Aorta (tissue), 5 donors: Measurements from ENCODE around the gene GPC5. TPM values are rescaled to one million over a fixed set of nuclear protein-coding genes. Genes with fewer than 3 reads are reported as not detected.

Source experiments
- ATAC-seq: fragments of 200-7000 bp; cut with Tn5 transposase; one replicate; pipeline ENCODE4 v1.9.1; 2022; ENCODE audit warnings: moderate library complexity; ENCODE audit not compliant: low FRiP score
- DNase-seq, 2 donors: peaks; one replicate each; pipeline ENCODE4 v3.0.0-alpha.2; 2020
- H3K27ac ChIP-seq, 2 donors: one replicate each; pipeline ENCODE4 v1.5.1; 2013; ENCODE audit warnings: low read length in 2 of 2, mild to moderate bottlenecking in 2 of 2, moderate library complexity in 2 of 2, control low read depth in 1 of 2, inconsistent platforms in 1 of 2, low read depth in 1 of 2
- H3K27me3 ChIP-seq, 2 donors: one replicate each; pipeline ENCODE4 v1.6.1; 2013; ENCODE audit warnings: control low read depth in 1 of 2, low read length in 1 of 2, mild to moderate bottlenecking in 1 of 2, moderate library complexity in 1 of 2; ENCODE audit not compliant: insufficient read depth in 2 of 2, control insufficient read depth in 1 of 2
- H3K36me3 ChIP-seq, 2 donors: one replicate each; pipeline ENCODE4 v1.6.1; 2013; ENCODE audit warnings: control low read depth in 1 of 2, low read length in 1 of 2, mild to moderate bottlenecking in 1 of 2; ENCODE audit not compliant: insufficient read depth in 2 of 2, control insufficient read depth in 1 of 2
- H3K4me1 ChIP-seq, 2 donors: one replicate each; pipeline ENCODE4 v1.6.1; 2013; ENCODE audit warnings: low read length in 2 of 2, control low read depth in 1 of 2, mild to moderate bottlenecking in 1 of 2, moderate library complexity in 1 of 2; ENCODE audit not compliant: insufficient read depth in 2 of 2, control insufficient read depth in 1 of 2
- H3K4me3 ChIP-seq, 2 donors: one replicate each; pipeline ENCODE4 v1.5.1; 2013; ENCODE audit warnings: low read length in 2 of 2, control low read depth in 1 of 2, mild to moderate bottlenecking in 1 of 2
- H3K9me3 ChIP-seq: one replicate; pipeline ENCODE4 v1.6.1; 2013; ENCODE audit warnings: mild to moderate bottlenecking, low read length; ENCODE audit not compliant: control insufficient read depth
- WGBS, 2 donors: extraction: QIAGEN DNeasy Blood & Tissue Kit; methylation state at CpG; one replicate each; pipeline ENCODE4 v1.1.7; 2013; 5-methylcytosine and 5-hydroxymethylcytosine counted together
- intact Hi-C, 2 donors: fragments of 100-400 bp; cut with DNase I; formaldehyde crosslinking; loops; one replicate each; pipeline versions ENCODE4 v1.14.2 to v1.15.0; 2022
- polyA plus RNA-seq, 2 donors: library from polyadenylated mRNA; stranded (reverse); fragments of 200-250 nt; gene quantifications; one replicate each; pipeline ENCODE4 v1.2.3, GENCODE V29; 2013
- total RNA-seq, 2 donors: library from RNA; stranded (reverse); fragmentation: NEBNext Ultra II Directional; extraction: Animal tissue kit (Norgen Biotek cat#: 25700); gene quantifications; one replicate each; pipeline ENCODE4 v1.2.1, GENCODE V29; 2021
- donor health status: healthy with polysubstance abuse.
- donor health status: Bipolar disorder and iron deficiency.
- donor health status: DM: no; HTN: no; CAD: no.
- donor health status: DM: no; HTN: no; CAD: no.
- donor health status: DM: yes; HTN: yes; CAD: no.

GPC5 gene
- total and polyA plus RNA-seq, 4 donors, result 0.97 to 1.5 TPM; not detected in 2

GRCh38 chr13:92829930-92830329 lies 1431.5 kb downstream of the GPC5 start:
- no peaks in the 10 kb centered on the region for H3K9me3 ChIP-seq
- H3K4me3 ChIP-seq, result no peak overlapping the region
- H3K4me1 ChIP-seq, result no peaks in the 10 kb centered on the region
- ATAC-seq, result no peak
- H3K36me3 ChIP-seq, result no peaks in the 10 kb centered on the region
- intact Hi-C loops, result loop anchor here in 1 of 2 donors (10.0 kb wide), 1 partner anchor 395 kb away; the partner anchor contains the start of gene GPC6
- no peak overlapping the region for H3K27ac ChIP-seq
- no peak for DNase-seq
- 24 to 30% methylated on average over 3 of the region's 3 CpGs for WGBS, 2 donors
- no peaks in the 10 kb centered on the region for H3K27me3 ChIP-seq

DNA sequence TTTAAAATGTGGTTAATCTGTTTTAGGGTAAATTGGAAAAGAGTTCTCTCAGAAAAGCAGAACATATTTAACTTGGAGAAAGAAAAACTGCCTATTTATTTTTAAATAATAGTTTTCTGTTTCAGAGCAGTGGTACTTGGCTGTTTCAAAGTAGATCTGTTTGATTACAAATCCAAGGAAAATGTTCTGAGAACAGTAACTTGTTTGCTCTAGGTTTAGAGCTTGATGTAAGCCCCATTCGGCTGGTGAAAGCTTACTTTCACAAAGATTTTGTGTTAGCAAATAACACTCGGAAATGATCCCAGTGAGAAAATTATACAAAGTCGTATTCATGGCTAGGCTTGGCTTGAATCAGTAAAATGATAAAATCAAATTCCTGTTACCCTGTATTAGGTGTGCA lies 1432.4 kb downstream of the GPC5 start:
- no peak overlapping the region for H3K27ac ChIP-seq
- no peak overlapping the region for H3K4me3 ChIP-seq
- no peaks in the 10 kb centered on the region for H3K36me3 ChIP-seq
- ATAC-seq (no peak), DNase-seq (no peak)
- H3K9me3 ChIP-seq, result no peaks in the 10 kb centered on the region
- intact Hi-C loops, result no loop called here
- 4 to 7% methylated on average over 3 of the region's 3 CpGs for WGBS, 2 donors
- no peaks in the 10 kb centered on the region for H3K27me3 ChIP-seq
- no peaks in the 10 kb centered on the region for H3K4me1 ChIP-seq

GRCh38 chr13:92833071-92833470 lies 1434.7 kb downstream of the GPC5 start:
- 98 to 100% methylated on average over 1 of the region's 1 CpG for WGBS, 2 donors
- H3K27ac ChIP-seq, result no peak overlapping the region
- H3K36me3 ChIP-seq, result no peaks in the 10 kb centered on the region
- H3K4me1 ChIP-seq, result no peaks in the 10 kb centered on the region
- DNase-seq (no peak), ATAC-seq (no peak)
- H3K27me3 ChIP-seq, result no peaks in the 10 kb centered on the region
- no peak overlapping the region for H3K4me3 ChIP-seq
- H3K9me3 ChIP-seq, result no peaks in the 10 kb centered on the region
- intact Hi-C loops, result no loop called here

GRCh38 chr13:92836171-92836570 lies 1437.8 kb downstream of the GPC5 start:
- H3K4me1 ChIP-seq, result no peaks in the 10 kb centered on the region
- intact Hi-C loops, result loop anchor here in 1 of 2 donors (5.0 kb wide), 1 partner anchor 411 kb away; no protein-coding TSS in a partner anchor
- H3K4me3 ChIP-seq, result no peak overlapping the region
- H3K27me3 ChIP-seq, result no peaks in the 10 kb centered on the region
- DNase-seq, result no peak
- no peak overlapping the region for H3K27ac ChIP-seq
- H3K36me3 ChIP-seq, result no peaks in the 10 kb centered on the region
- no peaks in the 10 kb centered on the region for H3K9me3 ChIP-seq
- ATAC-seq, result no peak

DNA sequence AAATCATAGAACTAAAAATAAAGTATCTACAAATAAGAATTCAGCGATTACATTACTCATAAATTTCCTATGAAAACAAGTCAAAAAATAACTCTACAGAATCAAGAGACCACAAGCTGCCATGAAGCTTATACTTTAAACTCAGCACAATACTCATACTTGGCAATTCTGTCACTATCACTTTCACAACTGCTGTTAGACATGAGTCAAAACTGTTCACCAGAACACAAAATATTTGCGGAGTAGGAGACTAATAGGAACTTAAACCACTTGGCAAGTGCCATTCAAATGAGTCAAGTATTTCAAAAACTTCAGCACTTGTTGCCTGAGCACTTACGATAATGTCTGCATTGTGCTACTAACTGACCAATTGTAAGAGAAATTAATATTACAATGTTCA lies 1440.4 kb downstream of the GPC5 start:
- intact Hi-C loops, result loop anchor here in 1 of 2 donors (5.0 kb wide), 1 partner anchor 409 kb away; no protein-coding TSS in a partner anchor
- no peaks in the 10 kb centered on the region for H3K36me3 ChIP-seq
- no peak for DNase-seq
- no peak overlapping the region for H3K27ac ChIP-seq
- no peaks in the 10 kb centered on the region for H3K27me3 ChIP-seq
- WGBS, 2 donors, result 3 to 6% methylated on average over 3 of the region's 3 CpGs
- no peak for ATAC-seq
- H3K4me3 ChIP-seq, result no peak overlapping the region
- H3K9me3 ChIP-seq, result no peaks in the 10 kb centered on the region
- peaks cover 0 to 3% of the 10 kb centered on the region in 2 donors for H3K4me1 ChIP-seq

DNA sequence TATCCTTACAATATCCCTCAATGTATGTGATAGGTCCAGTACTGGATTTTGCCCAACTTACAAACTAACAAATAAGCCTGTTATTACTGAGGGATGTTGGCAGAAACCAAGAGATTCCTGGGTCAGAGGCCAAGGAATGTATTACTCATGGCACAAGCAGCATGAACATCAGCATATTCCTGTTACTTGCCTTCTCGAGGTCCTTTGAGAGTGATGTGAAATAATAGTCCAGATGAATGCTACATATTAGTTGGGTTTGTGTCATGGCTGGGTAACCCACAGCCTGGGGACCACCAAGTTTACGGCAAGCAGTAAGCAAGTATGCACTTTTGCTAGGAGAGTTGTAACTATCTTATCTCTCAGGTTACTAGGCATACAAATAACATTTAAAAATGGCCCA lies 1443.7 kb downstream of the GPC5 start:
- H3K9me3 ChIP-seq, result no peaks in the 10 kb centered on the region
- no peak for ATAC-seq
- DNase-seq, result no peak
- no peak overlapping the region for H3K4me3 ChIP-seq
- H3K27me3 ChIP-seq, result no peaks in the 10 kb centered on the region
- H3K27ac ChIP-seq, result peak overlapping the region in 1 of 2 donors; percentile 67
- intact Hi-C loops, result loop anchor here in 1 of 2 donors (5.0 kb wide), 1 partner anchor 35 kb away; no protein-coding TSS in a partner anchor
- 12 to 14% methylated on average over 2 of the region's 2 CpGs for whole genome bisulfite sequencing, 2 donors
- no peaks in the 10 kb centered on the region for H3K36me3 ChIP-seq
- peaks cover 0 to 3% of the 10 kb centered on the region in 2 donors for H3K4me1 ChIP-seq

DNA sequence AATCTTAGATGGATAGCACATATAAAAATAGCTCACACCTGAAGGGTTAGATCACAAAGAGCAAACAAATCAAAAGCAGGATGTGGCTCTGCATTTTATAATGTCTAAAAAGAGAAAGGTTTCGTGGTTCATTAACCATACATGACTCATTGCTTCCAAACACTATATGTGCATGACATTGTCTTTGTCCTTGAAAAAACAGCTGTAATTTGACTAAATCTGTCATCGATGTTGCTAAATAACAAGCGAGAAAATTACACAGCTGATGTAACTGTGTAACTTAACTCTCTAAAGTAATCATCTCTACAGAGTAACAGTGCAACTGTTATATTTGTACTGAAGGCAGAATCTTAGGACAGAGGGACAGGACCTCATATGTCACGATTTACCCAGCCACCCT lies 1445.1 kb downstream of the GPC5 start:
- 67 to 80% methylated on average over 4 of the region's 4 CpGs for WGBS, 2 donors
- Histone ChIP-seq H3K36me3 (no peaks in the 10 kb centered on the region), H3K27me3 (no peaks in the 10 kb centered on the region), H3K4me1 (peaks cover 0 to 3% of the 10 kb centered on the region in 2 donors), H3K4me3 (no peak overlapping the region), H3K27ac (no peak overlapping the region), H3K9me3 (no peaks in the 10 kb centered on the region)
- no peak for DNase-seq
- intact Hi-C loops, result loop anchor here in 1 of 2 donors (5.0 kb wide), 1 partner anchor 36 kb away; no protein-coding TSS in a partner anchor
- ATAC-seq, result no peak

DNA sequence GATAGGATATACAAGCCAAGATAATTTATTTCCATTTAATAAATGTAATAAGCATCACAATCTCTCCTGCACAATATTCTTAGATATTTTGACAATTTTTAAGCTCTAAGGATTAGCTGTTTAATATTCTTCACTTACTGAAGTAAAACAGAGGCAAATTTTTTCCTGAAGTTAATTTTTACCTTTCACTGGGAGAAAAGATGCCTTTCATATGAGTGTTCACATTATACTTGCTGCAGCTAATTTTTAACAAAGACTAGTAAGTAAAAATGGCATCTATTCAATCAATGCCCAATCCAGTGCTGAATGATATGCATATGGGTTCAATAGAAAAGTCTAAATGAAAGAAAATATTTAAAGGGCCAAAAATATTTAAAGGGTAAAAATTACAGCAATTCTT lies 1451.0 kb downstream of the GPC5 start:
- H3K9me3 ChIP-seq, result no peaks in the 10 kb centered on the region
- no peaks in the 10 kb centered on the region for H3K27me3 ChIP-seq
- ATAC-seq, result no peak
- no peak for DNase-seq
- no peak overlapping the region for H3K27ac ChIP-seq
- no peaks in the 10 kb centered on the region for H3K36me3 ChIP-seq
- no peak overlapping the region for H3K4me3 ChIP-seq
- intact Hi-C loops, result no loop called here
- H3K4me1 ChIP-seq, result no peaks in the 10 kb centered on the region

DNA sequence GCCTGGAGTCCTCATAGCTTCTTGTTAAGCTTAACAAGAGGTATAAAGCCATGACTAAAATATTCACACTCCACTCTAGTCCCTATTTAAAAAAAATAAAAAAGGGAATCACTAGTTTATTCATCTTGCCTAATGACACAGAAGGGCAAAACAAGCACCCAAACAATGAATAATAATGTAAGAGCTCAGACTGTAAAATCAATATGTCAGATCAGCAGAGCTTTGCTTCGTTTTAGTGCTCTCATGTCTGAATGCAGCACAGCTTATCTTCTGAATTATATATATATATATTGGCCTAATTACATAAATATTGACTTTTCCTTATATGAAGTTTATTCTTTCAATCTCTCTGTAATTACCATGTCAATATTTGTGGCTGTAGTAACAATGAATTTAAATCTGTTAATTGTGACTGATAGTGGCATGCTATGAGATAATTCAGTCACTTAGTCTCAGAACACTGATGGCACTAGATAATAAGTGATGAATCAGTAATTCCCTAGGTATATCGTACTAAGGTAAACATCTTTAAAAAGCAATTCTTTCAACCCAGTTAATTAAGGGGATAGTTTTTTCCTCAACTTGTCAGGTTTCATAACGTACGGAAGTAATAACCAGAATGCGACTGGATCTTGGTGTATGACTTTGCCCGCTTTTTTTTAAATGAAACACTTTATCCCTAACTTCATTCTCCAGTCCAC lies 1466.3 kb downstream of the GPC5 start:
- intact Hi-C loops, result no loop called here
- WGBS, 2 donors, result 92 to 95% methylated on average over 6 of the region's 6 CpGs
- DNase-seq (no peak), ATAC-seq (no peak)
- Histone ChIP-seq H3K27ac (no peak overlapping the region), H3K27me3 (no peaks in the 10 kb centered on the region), H3K36me3 (no peaks in the 10 kb centered on the region), H3K9me3 (no peaks in the 10 kb centered on the region), H3K4me3 (no peak overlapping the region), H3K4me1 (no peaks in the 10 kb centered on the region)
